ENCODE results near the gene VCL.
A peak's percentile ranks its signal among the peaks of the same experiment; 100 is the strongest.

- TF ChIP-seq CTCF (IDR thresholded peaks at IDR 0.05) (no peak), POLR2A (IDR thresholded peaks at IDR 0.05) (peak in 1 of 2 donors; percentile 70)
Observed at GRCh38 chr10:73965890-73966768, 31.8 kb upstream of the VCL start.

Measured in thyroid gland (tissue), 4 donors.